ENCODE data around the gene OMP. TPM values are rescaled to one million over a fixed set of nuclear protein-coding genes. Genes with fewer than 3 reads are reported as not detected.
A peak's percentile ranks its signal among the peaks of the same experiment; 100 is the strongest.

The OMP gene
- total RNA-seq, 1 experiment from 2014 or later: not detected

- ChIA-PET POLR2A (no interaction called here), CTCF (interaction anchor here (0.5 to 3.9 kb wide), 18 partner anchors 7 to 1420 kb away, joined by 3 to 126 read pairs (median 20); partner anchors contain the start of gene CAPN5)
- Mint-ChIP-seq H3K4me1 (peaks cover 7% of the 10 kb centered on the region), H3K36me3 (no peaks in the 10 kb centered on the region), H3K27me3 (ENCODE audit: low read depth) (no peaks in the 10 kb centered on the region), H3K4me3 (no peak overlapping the region), H3K9me3 (no peaks in the 10 kb centered on the region), H3K27ac (no peak overlapping the region)
- ATAC-seq (no peak), DNase-seq (ENCODE audit: low spot score) (no peak)
- TF ChIP-seq MXD4 (CRISPR knock-in tag; IDR thresholded peaks at IDR 0.05; ENCODE audit: borderline replicate concordance): no peak
- no peak for TF ChIP-seq PRRX2 (CRISPR knock-in tag; IDR thresholded peaks at IDR 0.05)
- TF ChIP-seq ATF1 (CRISPR knock-in tag; IDR thresholded peaks at IDR 0.05): no peak
- no peak for TF ChIP-seq ZBTB43 (CRISPR knock-in tag; IDR thresholded peaks at IDR 0.05)
- no peak for TF ChIP-seq NR3C1 (CRISPR knock-in tag; conservative IDR thresholded peaks at IDR 0.05; ENCODE audit: low read depth)
- TF ChIP-seq ATF2 (CRISPR knock-in tag; IDR thresholded peaks at IDR 0.05; ENCODE audit: borderline replicate concordance, low read depth): no peak
- TF ChIP-seq ZNF232 (CRISPR knock-in tag; IDR thresholded peaks at IDR 0.05): no peak
- no peak for TF ChIP-seq GTF2I (CRISPR knock-in tag; conservative IDR thresholded peaks at IDR 0.05)
- TF ChIP-seq USF2 (CRISPR knock-in tag; IDR thresholded peaks at IDR 0.05): no peak
- TF ChIP-seq FOXJ3 (CRISPR knock-in tag; IDR thresholded peaks at IDR 0.05; ENCODE audit: borderline replicate concordance): no peak
These were observed 12.6 kb upstream of the OMP start for GRCh38 chr11:77090046-77090372.

- no peaks in the 10 kb centered on the region for H3K9me3 Mint-ChIP-seq
- H3K27me3 Mint-ChIP-seq (ENCODE audit: low read depth): no peaks in the 10 kb centered on the region
- H3K4me1 Mint-ChIP-seq: peaks cover 7% of the 10 kb centered on the region
- H3K4me3 Mint-ChIP-seq: no peak overlapping the region
- peak; percentile 48 for ATAC-seq
- ChIA-PET POLR2A (interaction anchor here (0.9 to 1.0 kb wide), 2 partner anchors 24 to 43 kb away, joined by 3 to 5 read pairs; partner anchors contain the start of gene CAPN5), CTCF (interaction anchor here (0.7 to 3.9 kb wide), 54 partner anchors 8 to 458 kb away, joined by 3 to 126 read pairs (median 6); partner anchors contain the start of genes CAPN5 and MYO7A)
- DNase-seq (ENCODE audit: low spot score): no peak
- H3K27ac Mint-ChIP-seq: peak overlapping the region; percentile 86; the same call in 1 of the 2 replicates
- no peaks in the 10 kb centered on the region for H3K36me3 Mint-ChIP-seq
- TF ChIP-seq PRDM15 (CRISPR knock-in tag; IDR thresholded peaks at IDR 0.05): no peak
- no peak for TF ChIP-seq TEAD1 (CRISPR knock-in tag; IDR thresholded peaks at IDR 0.05)
- TF ChIP-seq NR3C1 (CRISPR knock-in tag; conservative IDR thresholded peaks at IDR 0.05; ENCODE audit: low read depth): no peak
- no peak for TF ChIP-seq NFE2L1 (CRISPR knock-in tag; IDR thresholded peaks at IDR 0.05)
- TF ChIP-seq GTF2I (CRISPR knock-in tag; conservative IDR thresholded peaks at IDR 0.05): no peak
- TF ChIP-seq ZNF425 (CRISPR knock-in tag; conservative IDR thresholded peaks at IDR 0.05): no peak
- no peak for TF ChIP-seq PRRX2 (CRISPR knock-in tag; IDR thresholded peaks at IDR 0.05)
- TF ChIP-seq SMAD4 (CRISPR knock-in tag; IDR thresholded peaks at IDR 0.05): no peak
- no peak for TF ChIP-seq ATF1 (CRISPR knock-in tag; IDR thresholded peaks at IDR 0.05)
- no peak for TF ChIP-seq NFYB (CRISPR knock-in tag; conservative IDR thresholded peaks at IDR 0.05; ENCODE audit: low read depth)
- TF ChIP-seq CREB1 (CRISPR knock-in tag; IDR thresholded peaks at IDR 0.05): no peak
- TF ChIP-seq ZNF396 (CRISPR knock-in tag; IDR thresholded peaks at IDR 0.05; ENCODE audit: borderline replicate concordance): no peak
- TF ChIP-seq ZNF532 (CRISPR knock-in tag; IDR thresholded peaks at IDR 0.05; ENCODE audit: borderline replicate concordance): no peak
These were observed 12.1 kb upstream of the OMP start for GRCh38 chr11:77090373-77091111.
